Measurements from ENCODE around the gene TRIM33.
"Not testable (repeated sequence)": the region's sequence is repeated elsewhere in the genome, so short reads cannot be mapped to it uniquely, and the experiment has no call there.

Gene TRIM33

GRCh38 chr1:114509596-114510273 is 1.3 kb downstream of the TRIM33 start:
- DNase-seq, result no peak

GRCh38 chr1:114508386-114508898 is 2.6 kb downstream of the TRIM33 start:
- DNase-seq, result no peak

GRCh38 chr1:114507513-114507912 is 3.5 kb downstream of the TRIM33 start:
- no peak for DNase-seq

GRCh38 chr1:114505148-114505561 is 5.8 kb downstream of the TRIM33 start:
- no peak for DNase-seq

GRCh38 chr1:114503916-114504422 is 7.0 kb downstream of the TRIM33 start:
- no peak for DNase-seq

- DNase-seq, result no peak
Measured at GRCh38 chr1:114502080-114502479, 8.9 kb downstream of the TRIM33 start.

- no peak for DNase-seq
Measured at GRCh38 chr1:114499478-114499877, 11.5 kb downstream of the TRIM33 start.

- DNase-seq, result no peak
Measured at GRCh38 chr1:114496089-114496488, 14.9 kb downstream of the TRIM33 start.

GRCh38 chr1:114495486-114495885 is 15.5 kb downstream of the TRIM33 start:
- no peak for DNase-seq

GRCh38 chr1:114492978-114493377 is 18.0 kb downstream of the TRIM33 start:
- no peak for DNase-seq

- DNase-seq, result no peak
Measured at GRCh38 chr1:114490274-114490693, 20.7 kb downstream of the TRIM33 start.

GRCh38 chr1:114488739-114489138 is 22.3 kb downstream of the TRIM33 start:
- no peak for DNase-seq

GRCh38 chr1:114485286-114485685 is 25.7 kb downstream of the TRIM33 start:
- no peak for DNase-seq

- DNase-seq, result no peak
Measured at GRCh38 chr1:114482585-114482984, 28.4 kb downstream of the TRIM33 start.

GRCh38 chr1:114479636-114480035 is 31.4 kb downstream of the TRIM33 start:
- DNase-seq, result not testable (repeated sequence)

- no peak for DNase-seq
Measured at GRCh38 chr1:114479134-114479533, 31.9 kb downstream of the TRIM33 start.

GRCh38 chr1:114473796-114474195 is 37.2 kb downstream of the TRIM33 start:
- DNase-seq, result no peak

GRCh38 chr1:114472408-114472807 is 38.6 kb downstream of the TRIM33 start:
- no peak for DNase-seq

GRCh38 chr1:114470681-114471080 is 40.3 kb downstream of the TRIM33 start:
- no peak for DNase-seq

GRCh38 chr1:114468710-114469468 is 42.1 kb downstream of the TRIM33 start:
- no peak for DNase-seq

GRCh38 chr1:114468047-114468446 is 43.0 kb downstream of the TRIM33 start:
- no peak for DNase-seq

GRCh38 chr1:114467491-114467890 is 43.5 kb downstream of the TRIM33 start:
- no peak for DNase-seq

GRCh38 chr1:114466334-114467014 is 44.5 kb downstream of the TRIM33 start:
- DNase-seq, result no peak
